Loucy (cell line): ENCODE data around the gene KCNQ5.

Experiments
- EZH2phosphoT487 ChIP-seq: fragments of 200-600 bp; IDR thresholded peaks from 2 replicates; pipeline ENCODE4 v1.6.1; 2018; ENCODE audit warnings: antibody characterized with exemption, mild to moderate bottlenecking, moderate library complexity, borderline replicate concordance
- TF ChIP-seq, protein P1 (sequence below): fragments of 200-600 bp; sonication (generic); conservative IDR thresholded peaks from 2 replicates; pipeline ENCODE4 v1.5.1; 2014; ENCODE audit warnings: mild to moderate bottlenecking, antibody characterized with exemption, low read length

DNA sequence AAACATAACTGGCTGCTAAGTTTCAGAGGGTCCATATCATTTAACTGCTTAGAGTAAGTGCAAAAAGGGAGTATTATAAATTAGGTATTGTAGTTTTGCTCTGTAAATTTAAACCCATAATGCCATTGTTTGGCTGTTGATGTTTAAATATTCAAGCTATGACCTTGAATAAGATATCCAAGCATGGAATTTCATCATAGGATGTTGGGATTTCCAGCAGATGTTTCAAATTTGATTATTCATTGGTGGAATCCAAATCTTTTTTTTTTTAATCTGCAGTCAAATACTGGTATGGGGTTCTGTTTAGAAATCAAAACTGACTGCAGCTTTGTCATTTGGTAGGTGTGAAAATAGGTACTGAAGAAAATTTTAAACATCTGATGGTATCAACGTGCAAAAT is 442.4 kb downstream of the KCNQ5 start:
- TF ChIP-seq, protein P1, sequence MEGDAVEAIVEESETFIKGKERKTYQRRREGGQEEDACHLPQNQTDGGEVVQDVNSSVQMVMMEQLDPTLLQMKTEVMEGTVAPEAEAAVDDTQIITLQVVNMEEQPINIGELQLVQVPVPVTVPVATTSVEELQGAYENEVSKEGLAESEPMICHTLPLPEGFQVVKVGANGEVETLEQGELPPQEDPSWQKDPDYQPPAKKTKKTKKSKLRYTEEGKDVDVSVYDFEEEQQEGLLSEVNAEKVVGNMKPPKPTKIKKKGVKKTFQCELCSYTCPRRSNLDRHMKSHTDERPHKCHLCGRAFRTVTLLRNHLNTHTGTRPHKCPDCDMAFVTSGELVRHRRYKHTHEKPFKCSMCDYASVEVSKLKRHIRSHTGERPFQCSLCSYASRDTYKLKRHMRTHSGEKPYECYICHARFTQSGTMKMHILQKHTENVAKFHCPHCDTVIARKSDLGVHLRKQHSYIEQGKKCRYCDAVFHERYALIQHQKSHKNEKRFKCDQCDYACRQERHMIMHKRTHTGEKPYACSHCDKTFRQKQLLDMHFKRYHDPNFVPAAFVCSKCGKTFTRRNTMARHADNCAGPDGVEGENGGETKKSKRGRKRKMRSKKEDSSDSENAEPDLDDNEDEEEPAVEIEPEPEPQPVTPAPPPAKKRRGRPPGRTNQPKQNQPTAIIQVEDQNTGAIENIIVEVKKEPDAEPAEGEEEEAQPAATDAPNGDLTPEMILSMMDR = no peak
- TF ChIP-seq EZH2phosphoT487 = no peak
